GM12801 (cell line): ENCODE data around the gene RMI2.

Source experiments
- CTCF ChIP-seq: IDR thresholded peaks from one replicate; pipeline ENCODE4 v1.5.1; 2011; ENCODE audit warnings: control low read depth; ENCODE audit not compliant: insufficient read length; ENCODE audit errors: extremely low read depth

Gene RMI2

GRCh38 chr16:11328172-11329070 lies 16.8 kb upstream of the RMI2 start:
- TF ChIP-seq CTCF, result no peak

- TF ChIP-seq CTCF, result no peak
These were observed 16.2 kb upstream of the RMI2 start for GRCh38 chr16:11329071-11329491.

- no peak for TF ChIP-seq CTCF
These were observed 15.4 kb upstream of the RMI2 start for GRCh38 chr16:11329891-11330290.

GRCh38 chr16:11330526-11331237 lies 14.6 kb upstream of the RMI2 start:
- no peak for TF ChIP-seq CTCF

- no peak for TF ChIP-seq CTCF
These were observed 13.3 kb upstream of the RMI2 start for GRCh38 chr16:11331967-11332366.

- TF ChIP-seq CTCF, result no peak
These were observed 12.2 kb upstream of the RMI2 start for GRCh38 chr16:11333010-11333409.

- no peak for TF ChIP-seq CTCF
These were observed 11.6 kb upstream of the RMI2 start for GRCh38 chr16:11333702-11334101.
